Measurements from ENCODE around the gene PHACTR3. TPM values are rescaled to one million over a fixed set of nuclear protein-coding genes. Genes with fewer than 3 reads are reported as not detected.

PHACTR3 gene
- polyA plus RNA-seq, 1 donor (not counting 4 experiments of a cell fraction or from before 2014, with no cell fraction given): 2.6 TPM

DNA sequence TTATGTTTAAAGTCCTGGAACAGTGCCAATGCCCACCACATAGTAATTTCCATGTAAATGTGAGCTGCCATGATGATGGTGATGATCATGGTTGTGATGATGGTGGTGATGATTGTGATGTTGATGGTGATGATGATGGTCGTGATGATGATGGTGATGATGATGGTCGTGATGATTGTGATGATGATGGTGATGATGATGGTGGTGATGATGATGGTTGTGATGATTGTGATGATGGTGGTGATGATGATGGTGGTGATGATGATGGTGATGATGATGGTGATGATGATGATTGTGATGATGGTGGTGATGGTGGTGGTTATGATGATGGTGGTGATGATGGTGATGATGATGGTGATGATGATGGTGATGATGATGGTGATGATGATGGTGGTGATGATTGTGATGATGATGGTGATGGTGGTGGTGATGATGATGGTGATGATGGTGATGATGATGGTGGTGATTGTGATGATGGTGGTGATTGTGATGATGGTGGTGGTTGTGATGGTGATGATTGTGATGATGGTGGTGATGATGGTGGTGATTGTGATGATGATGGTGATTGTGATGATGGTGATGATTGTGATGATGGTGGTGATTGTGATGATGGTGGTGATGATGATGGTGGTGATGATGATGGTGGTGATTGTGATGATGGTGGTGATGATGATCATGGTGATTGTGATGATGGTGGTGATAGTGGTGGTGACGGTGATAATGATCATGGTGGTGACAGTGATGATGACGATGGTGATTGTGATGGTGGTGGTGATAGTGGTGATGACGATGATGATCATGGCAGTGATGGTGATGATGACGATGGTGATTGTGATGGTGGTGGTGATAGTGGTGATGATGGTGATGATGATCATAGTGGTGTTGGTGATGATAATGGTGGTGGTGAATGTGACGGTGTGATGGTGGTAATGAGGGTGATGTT is 82.3 kb downstream of the PHACTR3 start:
- peaks cover 6% of the 10 kb centered on the region for H3K9me3 ChIP-seq (ENCODE audit: control insufficient read depth, low read depth, low read length)
- FAIRE-seq (no peak), DNase-seq (ENCODE audit: low read depth, low spot score) (no peak)
- TF ChIP-seq, protein P1, sequence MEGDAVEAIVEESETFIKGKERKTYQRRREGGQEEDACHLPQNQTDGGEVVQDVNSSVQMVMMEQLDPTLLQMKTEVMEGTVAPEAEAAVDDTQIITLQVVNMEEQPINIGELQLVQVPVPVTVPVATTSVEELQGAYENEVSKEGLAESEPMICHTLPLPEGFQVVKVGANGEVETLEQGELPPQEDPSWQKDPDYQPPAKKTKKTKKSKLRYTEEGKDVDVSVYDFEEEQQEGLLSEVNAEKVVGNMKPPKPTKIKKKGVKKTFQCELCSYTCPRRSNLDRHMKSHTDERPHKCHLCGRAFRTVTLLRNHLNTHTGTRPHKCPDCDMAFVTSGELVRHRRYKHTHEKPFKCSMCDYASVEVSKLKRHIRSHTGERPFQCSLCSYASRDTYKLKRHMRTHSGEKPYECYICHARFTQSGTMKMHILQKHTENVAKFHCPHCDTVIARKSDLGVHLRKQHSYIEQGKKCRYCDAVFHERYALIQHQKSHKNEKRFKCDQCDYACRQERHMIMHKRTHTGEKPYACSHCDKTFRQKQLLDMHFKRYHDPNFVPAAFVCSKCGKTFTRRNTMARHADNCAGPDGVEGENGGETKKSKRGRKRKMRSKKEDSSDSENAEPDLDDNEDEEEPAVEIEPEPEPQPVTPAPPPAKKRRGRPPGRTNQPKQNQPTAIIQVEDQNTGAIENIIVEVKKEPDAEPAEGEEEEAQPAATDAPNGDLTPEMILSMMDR (optimal IDR thresholded peaks at IDR 0.05 in 1 of 3, IDR thresholded peaks at IDR 0.05 in 1 of 3, conservative IDR thresholded peaks at IDR 0.05 in 1 of 3; ENCODE audit: extremely low read depth in 1 of 3, insufficient read depth in 2 of 3, low read length in 3 of 3): no peak
- TF ChIP-seq EZH2 (IDR thresholded peaks at IDR 0.05; ENCODE audit: low read length): no peak
- no peak overlapping the region for H3K27ac ChIP-seq (ENCODE audit: control insufficient read depth, insufficient read depth, low read length)
- H3K4me2 ChIP-seq (ENCODE audit: control insufficient read depth, extremely low read depth, insufficient read depth, low read depth, low read length): no peak overlapping the region
- H3K9me1 ChIP-seq (ENCODE audit: control insufficient read depth, extremely low read depth, insufficient read depth, low read length): no peaks in the 10 kb centered on the region
- dilution Hi-C loops (cut with MboI; ENCODE audit: extremely low pct_ligation_motif_present, low sequenced_read_pairs): no loop called here
- H3K4me3 ChIP-seq (ENCODE audit: control insufficient read depth in 2 of 3, extremely low read depth in 1 of 3, insufficient read depth in 2 of 3, low read depth in 1 of 3, low read length in 3 of 3): no peak overlapping the region
- no peak overlapping the region for H3K9ac ChIP-seq (ENCODE audit: control insufficient read depth, extremely low read depth, insufficient read depth, low read length)
- H4K20me1 ChIP-seq (ENCODE audit: control insufficient read depth, extremely low read depth, insufficient read depth, low read length): no peaks in the 10 kb centered on the region
- H2AFZ ChIP-seq (ENCODE audit: control insufficient read depth, low read length): no peak overlapping the region
- H3K4me1 ChIP-seq (ENCODE audit: control insufficient read depth, extremely low read depth, insufficient read depth, low read length): no peaks in the 10 kb centered on the region
- no peaks in the 10 kb centered on the region for H3K79me2 ChIP-seq (ENCODE audit: control insufficient read depth, insufficient read depth, low read length)
- H3K36me3 ChIP-seq (ENCODE audit: control insufficient read depth in 2 of 2, extremely low read depth in 1 of 2, insufficient read depth in 2 of 2, low read length in 2 of 2): no peaks in the 10 kb centered on the region
- no peaks in the 10 kb centered on the region for H3K27me3 ChIP-seq (ENCODE audit: control insufficient read depth, extremely low read depth, insufficient read depth, low read length)

DNA sequence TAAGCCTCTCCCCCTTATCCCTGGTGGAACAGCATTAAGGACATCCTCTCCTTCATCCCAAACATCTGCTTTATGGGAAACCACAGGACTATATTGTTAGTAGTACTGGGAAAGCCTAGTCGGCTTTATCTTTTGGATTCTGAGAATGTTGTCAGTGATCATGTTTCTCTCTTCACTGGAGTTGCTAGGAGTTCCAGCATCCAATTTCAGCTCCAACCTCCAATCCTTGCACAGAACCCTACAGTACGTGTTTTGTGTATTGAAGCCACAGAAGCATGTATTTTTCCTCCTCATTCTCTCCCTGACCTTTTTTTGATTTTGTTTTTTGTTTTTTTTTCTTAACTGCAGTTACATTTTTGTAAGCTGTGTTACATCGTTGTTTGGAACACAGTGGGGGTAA is 84.0 kb downstream of the PHACTR3 start:
- Histone ChIP-seq H3K9me3 (ENCODE audit: control insufficient read depth, low read depth, low read length) (peaks cover 6% of the 10 kb centered on the region), H2AFZ (ENCODE audit: control insufficient read depth, low read length) (no peak overlapping the region), H4K20me1 (ENCODE audit: control insufficient read depth, extremely low read depth, insufficient read depth, low read length) (no peaks in the 10 kb centered on the region), H3K36me3 (ENCODE audit: control insufficient read depth in 2 of 2, extremely low read depth in 1 of 2, insufficient read depth in 2 of 2, low read length in 2 of 2) (no peaks in the 10 kb centered on the region), H3K9me1 (ENCODE audit: control insufficient read depth, extremely low read depth, insufficient read depth, low read length) (no peaks in the 10 kb centered on the region), H3K4me3 (ENCODE audit: control insufficient read depth in 2 of 3, extremely low read depth in 1 of 3, insufficient read depth in 2 of 3, low read depth in 1 of 3, low read length in 3 of 3) (no peak overlapping the region), H3K4me1 (ENCODE audit: control insufficient read depth, extremely low read depth, insufficient read depth, low read length) (no peaks in the 10 kb centered on the region), H3K79me2 (ENCODE audit: control insufficient read depth, insufficient read depth, low read length) (no peaks in the 10 kb centered on the region), H3K27me3 (ENCODE audit: control insufficient read depth, extremely low read depth, insufficient read depth, low read length) (no peaks in the 10 kb centered on the region), H3K9ac (ENCODE audit: control insufficient read depth, extremely low read depth, insufficient read depth, low read length) (no peak overlapping the region), H3K27ac (ENCODE audit: control insufficient read depth, insufficient read depth, low read length) (no peak overlapping the region), H3K4me2 (ENCODE audit: control insufficient read depth, extremely low read depth, insufficient read depth, low read depth, low read length) (no peak overlapping the region)
- FAIRE-seq: no peak
- DNase-seq (ENCODE audit: low read depth, low spot score): no peak
- dilution Hi-C loops (cut with MboI; ENCODE audit: extremely low pct_ligation_motif_present, low sequenced_read_pairs): no loop called here
- TF ChIP-seq, protein P1 (optimal IDR thresholded peaks at IDR 0.05 in 1 of 3, IDR thresholded peaks at IDR 0.05 in 1 of 3, conservative IDR thresholded peaks at IDR 0.05 in 1 of 3; ENCODE audit: extremely low read depth in 1 of 3, insufficient read depth in 2 of 3, low read length in 3 of 3): no peak
- TF ChIP-seq EZH2 (IDR thresholded peaks at IDR 0.05; ENCODE audit: low read length): no peak
